ENCODE measurements around the gene AK5.
"Not testable (repeated sequence)": the region's sequence is repeated elsewhere in the genome, so short reads cannot be mapped to it uniquely, and the experiment has no call there.

The AK5 gene

GRCh38 chr1:77513839-77514763 lies 232.3 kb downstream of the AK5 start:
- peak; percentile 72 for DNase-seq

- peak; percentile 17 for DNase-seq
Measured at GRCh38 chr1:77514921-77515776, 233.3 kb downstream of the AK5 start.

GRCh38 chr1:77516106-77516505 lies 234.3 kb downstream of the AK5 start:
- no peak for DNase-seq

GRCh38 chr1:77524038-77524437 lies 242.2 kb downstream of the AK5 start:
- DNase-seq = no peak

GRCh38 chr1:77531149-77531548 lies 249.3 kb downstream of the AK5 start:
- not testable (repeated sequence) for DNase-seq

GRCh38 chr1:77531596-77532280 lies 249.9 kb downstream of the AK5 start:
- DNase-seq = not testable (repeated sequence)

- DNase-seq = no peak
Measured at GRCh38 chr1:77532641-77533040, 250.8 kb downstream of the AK5 start.

- peak; percentile 15 for DNase-seq
Measured at GRCh38 chr1:77533660-77534305, 252.0 kb downstream of the AK5 start.

- DNase-seq = no peak
Measured at GRCh38 chr1:77534456-77534855, 252.6 kb downstream of the AK5 start.

- no peak for DNase-seq
Measured at GRCh38 chr1:77536813-77537212, 255.0 kb downstream of the AK5 start.

- peak; percentile 6 for DNase-seq
Measured at GRCh38 chr1:77538956-77539518, 257.2 kb downstream of the AK5 start.

- DNase-seq = no peak
Measured at GRCh38 chr1:77539519-77540142, 257.8 kb downstream of the AK5 start.

- no peak for DNase-seq
Measured at GRCh38 chr1:77540501-77541161, 258.8 kb downstream of the AK5 start.

- no peak for DNase-seq
Measured at GRCh38 chr1:77541162-77541545, 259.3 kb downstream of the AK5 start.

- no peak for DNase-seq
Measured at GRCh38 chr1:77542813-77543420, 261.1 kb downstream of the AK5 start.

- peak; percentile 4 for DNase-seq
Measured at GRCh38 chr1:77543822-77544448, 262.1 kb downstream of the AK5 start.

- DNase-seq = no peak
Measured at GRCh38 chr1:77544845-77545244, 263.0 kb downstream of the AK5 start.

GRCh38 chr1:77545970-77546369 lies 264.2 kb downstream of the AK5 start:
- DNase-seq = no peak

GRCh38 chr1:77546890-77547289 lies 265.1 kb downstream of the AK5 start:
- no peak for DNase-seq

- no peak for DNase-seq
Measured at GRCh38 chr1:77548285-77548684, 266.5 kb downstream of the AK5 start.

Data from NCI-H526 treated with DMSO at 0.1 percent for 48 hours (cell line).